ENCODE data around the gene SPDYA. TPM values are rescaled to one million over a fixed set of nuclear protein-coding genes. Genes with fewer than 3 reads are reported as not detected.

The SPDYA gene
- total RNA-seq, 3 donors from 2014 or later, result 0.98 to 4.2 (median 1.8) TPM

DNA sequence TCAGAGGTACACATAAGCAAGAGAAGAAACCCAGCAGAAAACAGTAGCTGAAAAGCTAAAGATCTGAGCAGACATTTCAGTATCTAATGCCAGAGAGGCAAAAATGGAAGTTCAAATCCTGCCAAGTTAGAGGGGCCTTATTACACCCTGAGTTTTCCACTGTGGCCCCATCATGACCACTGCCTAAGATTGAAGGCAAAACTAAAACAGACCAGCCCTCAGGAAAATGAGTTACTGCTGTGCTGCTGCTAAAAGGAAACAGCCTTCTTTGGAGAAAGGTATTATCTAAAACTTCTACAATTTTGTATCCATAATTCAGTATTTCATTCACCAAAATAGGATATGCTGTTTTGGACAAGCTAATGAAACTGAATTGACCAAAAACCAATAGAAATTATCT lies 42.2 kb upstream of the SPDYA start:
- Histone ChIP-seq H3K4me3 (no peak overlapping the region), H3K27me3 (no peaks in the 10 kb centered on the region), H3K9me3 (no peaks in the 10 kb centered on the region), H3K4me1 (no peaks in the 10 kb centered on the region), H3K36me3 (no peaks in the 10 kb centered on the region), H3K27ac (no peak overlapping the region)
- TF ChIP-seq, protein P1, sequence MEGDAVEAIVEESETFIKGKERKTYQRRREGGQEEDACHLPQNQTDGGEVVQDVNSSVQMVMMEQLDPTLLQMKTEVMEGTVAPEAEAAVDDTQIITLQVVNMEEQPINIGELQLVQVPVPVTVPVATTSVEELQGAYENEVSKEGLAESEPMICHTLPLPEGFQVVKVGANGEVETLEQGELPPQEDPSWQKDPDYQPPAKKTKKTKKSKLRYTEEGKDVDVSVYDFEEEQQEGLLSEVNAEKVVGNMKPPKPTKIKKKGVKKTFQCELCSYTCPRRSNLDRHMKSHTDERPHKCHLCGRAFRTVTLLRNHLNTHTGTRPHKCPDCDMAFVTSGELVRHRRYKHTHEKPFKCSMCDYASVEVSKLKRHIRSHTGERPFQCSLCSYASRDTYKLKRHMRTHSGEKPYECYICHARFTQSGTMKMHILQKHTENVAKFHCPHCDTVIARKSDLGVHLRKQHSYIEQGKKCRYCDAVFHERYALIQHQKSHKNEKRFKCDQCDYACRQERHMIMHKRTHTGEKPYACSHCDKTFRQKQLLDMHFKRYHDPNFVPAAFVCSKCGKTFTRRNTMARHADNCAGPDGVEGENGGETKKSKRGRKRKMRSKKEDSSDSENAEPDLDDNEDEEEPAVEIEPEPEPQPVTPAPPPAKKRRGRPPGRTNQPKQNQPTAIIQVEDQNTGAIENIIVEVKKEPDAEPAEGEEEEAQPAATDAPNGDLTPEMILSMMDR (IDR thresholded peaks at IDR 0.05), result no peak
- TF ChIP-seq POLR2AphosphoS5 (IDR thresholded peaks at IDR 0.05) (no peak), POLR2A (IDR thresholded peaks at IDR 0.05) (no peak)
- DNase-seq (ENCODE audit: low spot score in 2 of 2), result no peak
- intact Hi-C loops (cut with DNase I; ENCODE audit: low total_unique reads), result no loop called here

DNA sequence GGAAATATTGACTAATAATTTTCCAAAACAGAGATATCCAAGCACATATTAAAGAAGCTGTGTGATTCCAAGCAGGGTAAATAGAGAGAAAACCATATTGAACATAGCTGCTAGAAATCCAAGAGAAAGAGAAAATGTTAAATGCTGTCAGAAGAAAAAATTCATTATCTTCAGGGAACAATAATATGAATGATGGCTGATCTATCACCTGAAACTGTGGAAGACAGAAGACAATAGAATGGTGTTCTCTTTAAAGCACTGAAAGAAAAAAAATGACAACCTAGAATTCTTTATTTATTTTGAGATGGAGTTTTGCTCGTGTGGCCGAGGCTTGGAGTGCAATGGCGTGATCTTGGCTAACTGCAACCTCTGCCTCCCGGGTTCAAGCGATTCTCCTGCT lies 41.7 kb upstream of the SPDYA start:
- no peak for DNase-seq (ENCODE audit: low spot score in 2 of 2)
- Histone ChIP-seq H3K9me3 (no peaks in the 10 kb centered on the region), H3K27ac (no peak overlapping the region), H3K27me3 (no peaks in the 10 kb centered on the region), H3K36me3 (no peaks in the 10 kb centered on the region), H3K4me1 (no peaks in the 10 kb centered on the region), H3K4me3 (no peak overlapping the region)
- intact Hi-C loops (cut with DNase I; ENCODE audit: low total_unique reads), result no loop called here
- no peak for TF ChIP-seq POLR2AphosphoS5 (IDR thresholded peaks at IDR 0.05)
- TF ChIP-seq, protein P1 (IDR thresholded peaks at IDR 0.05), result no peak
- TF ChIP-seq POLR2A (IDR thresholded peaks at IDR 0.05), result no peak

- H3K36me3 ChIP-seq, result no peaks in the 10 kb centered on the region
- DNase-seq (ENCODE audit: low spot score in 2 of 2), result no peak
- no peaks in the 10 kb centered on the region for H3K9me3 ChIP-seq
- H3K4me1 ChIP-seq, result peaks cover 0 to 3% of the 10 kb centered on the region in 2 donors
- intact Hi-C loops (cut with DNase I; ENCODE audit: low total_unique reads), result no loop called here
- H3K27ac ChIP-seq, result no peak overlapping the region
- H3K4me3 ChIP-seq, result no peak overlapping the region
- H3K27me3 ChIP-seq, result no peaks in the 10 kb centered on the region
- no peak for TF ChIP-seq POLR2A (IDR thresholded peaks at IDR 0.05)
- TF ChIP-seq, protein P1 (IDR thresholded peaks at IDR 0.05), result no peak
- no peak for TF ChIP-seq POLR2AphosphoS5 (IDR thresholded peaks at IDR 0.05)
Measured at GRCh38 chr2:28772351-28772750, 38.3 kb upstream of the SPDYA start.

DNA sequence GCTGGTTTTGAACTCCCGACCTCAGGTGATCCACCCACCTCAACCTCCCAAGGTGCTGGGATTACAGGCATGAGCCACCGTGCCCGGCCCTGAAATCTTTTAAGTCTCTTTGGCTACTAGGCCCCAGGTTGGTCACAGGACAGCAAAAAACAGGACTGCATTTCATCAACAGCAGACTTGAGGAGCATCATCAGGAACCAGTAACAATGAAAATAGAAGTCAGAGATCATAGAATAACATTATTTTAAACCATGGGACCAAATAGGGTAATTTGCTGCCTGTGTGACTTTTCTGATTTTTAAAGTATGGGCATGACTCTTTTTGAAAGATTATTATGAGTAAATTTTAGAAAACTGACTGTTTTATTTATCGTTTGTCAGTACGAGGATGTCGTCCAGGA lies 34.2 kb upstream of the SPDYA start:
- intact Hi-C loops (cut with DNase I; ENCODE audit: low total_unique reads), result no loop called here
- no peak for DNase-seq (ENCODE audit: low spot score in 2 of 2)
- Histone ChIP-seq H3K4me1 (peaks cover 0 to 3% of the 10 kb centered on the region in 2 donors), H3K27ac (no peak overlapping the region), H3K27me3 (no peaks in the 10 kb centered on the region), H3K4me3 (no peak overlapping the region), H3K36me3 (peaks cover 13% of the 10 kb centered on the region), H3K9me3 (no peaks in the 10 kb centered on the region)
- TF ChIP-seq, protein P1 (IDR thresholded peaks at IDR 0.05), result no peak
- TF ChIP-seq POLR2A (IDR thresholded peaks at IDR 0.05) (no peak), POLR2AphosphoS5 (IDR thresholded peaks at IDR 0.05) (no peak)

DNA sequence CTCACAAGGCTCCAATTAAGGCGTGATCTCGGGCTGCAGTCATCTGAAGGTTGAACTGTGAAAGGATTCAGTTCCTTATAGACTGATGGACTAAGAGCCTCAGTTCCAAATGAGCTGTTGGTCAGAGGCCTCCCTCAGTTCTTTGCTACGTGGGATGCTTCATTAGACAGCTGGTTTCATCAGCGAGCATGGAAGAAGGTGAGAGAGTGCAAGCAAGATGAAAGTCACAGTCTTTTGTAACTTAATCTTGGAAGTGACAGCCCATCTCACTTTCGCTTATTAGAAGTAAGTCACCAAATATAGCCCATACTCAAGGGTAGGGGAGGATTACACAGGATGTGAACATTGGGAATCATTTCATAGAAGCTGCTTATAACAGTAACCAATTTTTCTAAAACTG lies 32.2 kb upstream of the SPDYA start:
- TF ChIP-seq, protein P1 (IDR thresholded peaks at IDR 0.05), result no peak
- TF ChIP-seq POLR2AphosphoS5 (IDR thresholded peaks at IDR 0.05), result no peak
- intact Hi-C loops (cut with DNase I; ENCODE audit: low total_unique reads), result no loop called here
- Histone ChIP-seq H3K9me3 (no peaks in the 10 kb centered on the region), H3K4me3 (no peak overlapping the region), H3K36me3 (peaks cover 19% of the 10 kb centered on the region), H3K4me1 (peaks cover 0 to 3% of the 10 kb centered on the region in 2 donors), H3K27ac (peak overlapping the region in 1 of 2 donors; percentile 8), H3K27me3 (no peaks in the 10 kb centered on the region)
- DNase-seq (ENCODE audit: low spot score in 2 of 2), result no peak
